Testis (tissue), 3 donors: Measurements from ENCODE around the gene PLP1. TPM values are rescaled to one million over a fixed set of nuclear protein-coding genes. Genes with fewer than 3 reads are reported as not detected.

Source experiments
- DNase-seq: peaks from one replicate; pipeline ENCODE4 v3.0.0-alpha.2; 2019
- H3K27ac ChIP-seq, 2 donors: fragments of 200-600 bp; sonication (generic); one replicate each; pipeline ENCODE4 v1.5.1; 2019
- H3K27me3 ChIP-seq: fragments of 200-600 bp; sonication (generic); one replicate; pipeline ENCODE4 v1.5.1; 2019
- H3K36me3 ChIP-seq: fragments of 200-600 bp; sonication (generic); one replicate; pipeline ENCODE4 v1.5.1; 2017; ENCODE audit warnings: low read depth; ENCODE audit errors: missing control alignments
- H3K4me1 ChIP-seq: fragments of 200-600 bp; sonication (generic); one replicate; pipeline ENCODE4 v1.5.1; 2019
- H3K4me3 ChIP-seq, 2 donors: fragments of 200-600 bp; sonication (generic); one replicate each; pipeline ENCODE4 v1.5.1; 2017 to 2019
- H3K9me3 ChIP-seq: fragments of 200-600 bp; sonication (generic); one replicate; pipeline ENCODE4 v1.5.1; 2017
- CTCF ChIP-seq, 3 experiments: fragments of 450-650 bp in 2 of 3; fragments of 200-600 bp in 1 of 3; sonication (generic) in 1 of 3; IDR thresholded peaks; one replicate each; pipeline ENCODE4 v1.5.1; 2016 to 2019; ENCODE audit warnings: antibody characterized with exemption in 3 of 3, mild to moderate bottlenecking in 2 of 3, moderate library complexity in 1 of 3
- POLR2A ChIP-seq: fragments of 450-650 bp; IDR thresholded peaks from one replicate; pipeline ENCODE4 v1.6.1; 2017; ENCODE audit warnings: antibody characterized with exemption, mild to moderate bottlenecking, moderate library complexity
- WGBS, 2 donors: methylation state at CpG; one replicate each; pipeline ENCODE4 v1.1.5; 2018; 5-methylcytosine and 5-hydroxymethylcytosine counted together
- intact Hi-C: fragments of 100-400 bp; cut with DNase I; formaldehyde crosslinking; loops from one replicate; pipeline ENCODE4 v1.15.1; 2023; ENCODE audit warnings: low total_unique reads
- polyA plus RNA-seq: library from polyadenylated mRNA; stranded (reverse); fragments of 350-450 nt; fragmentation: Illumina TruSeq; extraction: RNeasy Lipid Tissue Mini Kit (QIAGEN cat#74804); gene quantifications from one replicate; pipeline ENCODE4 v1.2.3, GENCODE V29; 2014; ENCODE audit warnings: low read depth, low replicate concordance; ENCODE audit not compliant: insufficient read depth
- total RNA-seq, 2 donors: library from RNA; depleted of rRNA; stranded (reverse); fragments of >200 nt; gene quantifications; one replicate each; pipeline ENCODE4 v1.2.3, GENCODE V29; 2016

Gene PLP1
- total and polyA plus RNA-seq, 3 donors from 2014 or later, result 79.7 to 119 (median 111) TPM

GRCh38 chrX:103779141-103779789 lies 2.6 kb downstream of the PLP1 start:
- intact Hi-C loops, result no loop called here
- TF ChIP-seq POLR2A (no peak), CTCF (IDR thresholded peaks at IDR 0.05) (no peak)
- no peak for DNase-seq

DNA sequence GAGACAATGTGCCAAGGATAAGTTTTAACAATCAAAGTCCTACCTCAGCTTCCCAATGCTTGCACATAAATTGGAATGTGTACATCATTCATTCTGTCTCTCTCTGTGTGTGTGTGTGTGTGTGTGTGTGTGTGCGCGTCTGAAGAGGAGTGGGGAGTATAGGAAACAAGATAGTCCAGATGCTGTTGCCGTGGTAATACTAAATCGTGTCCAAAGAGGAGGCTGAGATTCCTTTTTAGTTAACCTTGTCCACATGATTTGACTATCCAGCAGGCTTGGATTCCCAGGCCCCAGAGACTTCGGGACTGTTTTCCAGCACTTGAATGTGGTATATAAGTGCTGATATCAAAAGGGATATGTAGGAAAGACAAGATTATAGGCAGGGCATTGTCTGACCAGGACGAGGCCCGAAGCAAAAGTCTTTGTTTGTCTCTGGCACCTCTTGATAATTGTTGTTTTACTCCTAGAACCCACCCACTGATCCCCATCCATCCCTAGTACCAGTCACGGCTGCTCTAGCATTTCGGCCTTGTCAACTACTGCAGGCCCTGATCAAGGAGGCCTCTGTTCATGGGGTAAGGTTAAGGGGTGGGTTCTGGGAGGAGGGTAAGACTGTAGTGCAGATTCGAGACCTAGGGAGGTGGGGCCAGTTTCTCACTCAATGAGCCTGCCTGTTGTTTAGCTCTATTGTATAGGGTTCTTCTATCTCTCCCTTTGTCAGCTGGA lies 3.9 kb downstream of the PLP1 start:
- Histone ChIP-seq H3K27ac (no peak overlapping the region), H3K4me1 (no peaks in the 10 kb centered on the region), H3K4me3 (no peak overlapping the region), H3K27me3 (no peaks in the 10 kb centered on the region), H3K9me3 (no peaks in the 10 kb centered on the region), H3K36me3 (no peaks in the 10 kb centered on the region)
- no peak for DNase-seq
- intact Hi-C loops, result no loop called here
- TF ChIP-seq POLR2A (no peak), CTCF (IDR thresholded peaks at IDR 0.05) (no peak)
- WGBS, 2 donors, result 68 to 81% methylated on average over 10 of the region's 10 CpGs

More at GRCh38 chrX:103779141-103779789, 2.6 kb downstream of the PLP1 start:
- Histone ChIP-seq H3K27ac (no peak overlapping the region), H3K36me3 (no peaks in the 10 kb centered on the region), H3K9me3 (no peaks in the 10 kb centered on the region), H3K4me3 (no peak overlapping the region), H3K4me1 (no peaks in the 10 kb centered on the region), H3K27me3 (no peaks in the 10 kb centered on the region)
- WGBS, 2 donors, result 36% methylated on average over 6 of the region's 6 CpGs; no CpG with 5 or more reads in 1 of the 2 donors

DNA sequence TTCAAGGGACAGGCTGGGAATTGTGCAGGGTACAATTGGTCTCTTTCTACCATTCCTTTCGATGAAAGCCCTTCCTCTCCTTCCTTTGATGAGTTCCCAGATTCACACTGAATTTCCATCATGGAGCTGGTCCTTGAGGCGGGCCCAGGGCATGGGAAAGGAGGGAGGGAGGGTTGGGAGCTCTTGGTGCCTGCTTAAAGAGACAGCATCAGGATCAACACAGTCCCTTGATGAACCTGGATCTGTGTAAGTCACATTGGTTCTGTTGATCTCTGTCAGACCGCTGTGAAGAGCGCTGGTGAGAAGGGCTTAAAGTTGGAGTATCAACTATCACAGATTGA lies 4.4 kb downstream of the PLP1 start:
- 67 to 76% methylated on average over 4 of the region's 4 CpGs for whole genome bisulfite sequencing, 2 donors
- no peak for TF ChIP-seq CTCF (IDR thresholded peaks at IDR 0.05)
- no peak for TF ChIP-seq POLR2A
- Histone ChIP-seq H3K4me1 (no peaks in the 10 kb centered on the region), H3K4me3 (no peak overlapping the region), H3K9me3 (no peaks in the 10 kb centered on the region), H3K36me3 (no peaks in the 10 kb centered on the region), H3K27ac (no peak overlapping the region), H3K27me3 (no peaks in the 10 kb centered on the region)
- intact Hi-C loops, result no loop called here
- no peak for DNase-seq

GRCh38 chrX:103781706-103782105 lies 5.1 kb downstream of the PLP1 start:
- no peak overlapping the region for H3K27ac ChIP-seq
- H3K4me1 ChIP-seq, result no peaks in the 10 kb centered on the region
- intact Hi-C loops, result no loop called here
- no peaks in the 10 kb centered on the region for H3K27me3 ChIP-seq
- H3K36me3 ChIP-seq, result no peaks in the 10 kb centered on the region
- 60 to 75% methylated on average over 1 of the region's 1 CpG for WGBS, 2 donors
- no peak for DNase-seq
- no peak for TF ChIP-seq POLR2A
- no peak for TF ChIP-seq CTCF (IDR thresholded peaks at IDR 0.05)
- H3K4me3 ChIP-seq, result no peak overlapping the region
- H3K9me3 ChIP-seq, result no peaks in the 10 kb centered on the region

GRCh38 chrX:103782640-103783039 lies 6.0 kb downstream of the PLP1 start:
- intact Hi-C loops, result no loop called here
- Histone ChIP-seq H3K4me1 (no peaks in the 10 kb centered on the region), H3K9me3 (no peaks in the 10 kb centered on the region), H3K4me3 (no peak overlapping the region), H3K36me3 (no peaks in the 10 kb centered on the region), H3K27ac (no peak overlapping the region), H3K27me3 (no peaks in the 10 kb centered on the region)
- no peak for DNase-seq
- WGBS, 2 donors, result 39 to 57% methylated on average over 1 to 3 of the region's 3 CpGs
- TF ChIP-seq POLR2A (no peak), CTCF (IDR thresholded peaks at IDR 0.05) (no peak)
